ENCODE measurements around the gene TCEAL7. TPM values are rescaled to one million over a fixed set of nuclear protein-coding genes. Genes with fewer than 3 reads are reported as not detected.
A peak's percentile ranks its signal among the peaks of the same experiment; 100 is the strongest.
"Not testable (repeated sequence)": the region's sequence is repeated elsewhere in the genome, so short reads cannot be mapped to it uniquely, and the experiment has no call there.

TCEAL7 gene
- total and polyA plus RNA-seq, 8 donors, result 3.5 to 28.6 (median 21.6) TPM

- ATAC-seq (no peak), DNase-seq (no peak)
- Histone ChIP-seq H3K27ac (no peak overlapping the region), H3K9me3 (no peaks in the 10 kb centered on the region), H3K27me3 (no peaks in the 10 kb centered on the region), H3K36me3 (no peaks in the 10 kb centered on the region), H3K4me1 (no peaks in the 10 kb centered on the region), H3K4me3 (peak overlapping the region in 1 of 2 donors; percentile 53)
- intact Hi-C loops (cut with DNase I), result no loop called here
- TF ChIP-seq CTCF (IDR thresholded peaks at IDR 0.05), result no peak
These were observed 27.8 kb downstream of the TCEAL7 start for GRCh38 chrX:103357871-103358270.

GRCh38 chrX:103359605-103360004 lies 29.6 kb downstream of the TCEAL7 start:
- DNase-seq; intact Hi-C loops (cut with DNase I); H3K4me1 ChIP-seq; H3K27ac ChIP-seq; H3K36me3 ChIP-seq; H3K4me3 ChIP-seq; ATAC-seq; H3K9me3 ChIP-seq; H3K27me3 ChIP-seq: not testable (repeated sequence)

- no peak for DNase-seq
- no peaks in the 10 kb centered on the region for H3K9me3 ChIP-seq
- H3K36me3 ChIP-seq, result no peaks in the 10 kb centered on the region
- no peak overlapping the region for H3K27ac ChIP-seq
- H3K27me3 ChIP-seq, result no peaks in the 10 kb centered on the region
- H3K4me3 ChIP-seq, result no peak overlapping the region
- ATAC-seq, result no peak
- intact Hi-C loops (cut with DNase I), result no loop called here
- H3K4me1 ChIP-seq, result no peaks in the 10 kb centered on the region
- no peak for TF ChIP-seq CTCF (IDR thresholded peaks at IDR 0.05)
These were observed 30.1 kb downstream of the TCEAL7 start for GRCh38 chrX:103360092-103360491.

- Histone ChIP-seq H3K27ac (no peak overlapping the region), H3K4me1 (no peaks in the 10 kb centered on the region), H3K9me3 (no peaks in the 10 kb centered on the region), H3K36me3 (no peaks in the 10 kb centered on the region), H3K27me3 (no peaks in the 10 kb centered on the region), H3K4me3 (no peak overlapping the region)
- no peak for TF ChIP-seq CTCF (IDR thresholded peaks at IDR 0.05)
- no peak for DNase-seq
- intact Hi-C loops (cut with DNase I), result no loop called here
- no peak for ATAC-seq
These were observed 30.9 kb downstream of the TCEAL7 start for GRCh38 chrX:103360916-103361315.

GRCh38 chrX:103361798-103362197 lies 31.8 kb downstream of the TCEAL7 start:
- no peak for TF ChIP-seq CTCF (IDR thresholded peaks at IDR 0.05)
- ATAC-seq (no peak), DNase-seq (no peak)
- Histone ChIP-seq H3K27ac (no peak overlapping the region), H3K4me1 (no peaks in the 10 kb centered on the region), H3K36me3 (no peaks in the 10 kb centered on the region), H3K4me3 (no peak overlapping the region), H3K9me3 (no peaks in the 10 kb centered on the region), H3K27me3 (no peaks in the 10 kb centered on the region)
- intact Hi-C loops (cut with DNase I), result no loop called here

- intact Hi-C loops (cut with DNase I), result no loop called here
- Histone ChIP-seq H3K4me3 (no peak overlapping the region), H3K27me3 (no peaks in the 10 kb centered on the region), H3K4me1 (no peaks in the 10 kb centered on the region), H3K36me3 (no peaks in the 10 kb centered on the region), H3K9me3 (no peaks in the 10 kb centered on the region), H3K27ac (no peak overlapping the region)
- no peak for TF ChIP-seq CTCF (IDR thresholded peaks at IDR 0.05)
- DNase-seq (no peak), ATAC-seq (no peak)
These were observed 32.4 kb downstream of the TCEAL7 start for GRCh38 chrX:103362474-103362873.

All from left lung (tissue), 10 donors.